ENCODE results near the gene THPO.

The THPO gene

DNA sequence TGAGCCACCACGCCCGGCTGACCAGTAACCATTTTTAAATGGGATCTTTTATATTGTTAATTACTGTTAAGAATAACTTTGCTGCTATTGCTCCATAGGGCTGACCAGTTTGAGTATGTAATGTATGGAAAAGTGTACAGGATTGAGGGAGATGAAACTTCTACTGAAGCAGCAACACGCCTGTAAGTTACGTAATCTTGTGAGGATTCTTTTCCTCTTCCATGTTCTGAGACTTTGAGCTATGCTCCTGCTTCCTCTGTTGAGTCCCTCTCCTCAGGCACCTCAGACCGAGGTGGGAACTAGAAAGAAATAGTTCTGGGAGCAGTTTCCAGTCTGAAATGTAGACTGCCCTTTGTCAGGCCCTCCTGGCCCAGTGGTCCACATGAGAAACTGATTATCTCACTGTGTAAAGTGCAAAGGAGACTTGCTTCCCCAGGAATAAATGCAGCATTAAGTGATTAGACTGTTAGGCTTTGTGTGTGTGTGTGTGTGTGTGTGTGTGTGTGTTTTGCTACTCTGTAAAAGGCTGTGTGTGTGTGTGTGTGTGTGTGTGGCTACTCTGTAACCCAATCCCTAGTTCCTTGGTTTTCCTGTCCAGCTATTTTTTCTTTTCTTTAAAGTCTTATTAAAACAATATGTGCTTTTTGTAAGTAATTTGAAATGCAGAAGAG lies 11.3 kb downstream of the THPO start:
- DNase-seq (ENCODE audit: low read depth in 1 of 2, low spot score in 1 of 2), result no peak

DNA sequence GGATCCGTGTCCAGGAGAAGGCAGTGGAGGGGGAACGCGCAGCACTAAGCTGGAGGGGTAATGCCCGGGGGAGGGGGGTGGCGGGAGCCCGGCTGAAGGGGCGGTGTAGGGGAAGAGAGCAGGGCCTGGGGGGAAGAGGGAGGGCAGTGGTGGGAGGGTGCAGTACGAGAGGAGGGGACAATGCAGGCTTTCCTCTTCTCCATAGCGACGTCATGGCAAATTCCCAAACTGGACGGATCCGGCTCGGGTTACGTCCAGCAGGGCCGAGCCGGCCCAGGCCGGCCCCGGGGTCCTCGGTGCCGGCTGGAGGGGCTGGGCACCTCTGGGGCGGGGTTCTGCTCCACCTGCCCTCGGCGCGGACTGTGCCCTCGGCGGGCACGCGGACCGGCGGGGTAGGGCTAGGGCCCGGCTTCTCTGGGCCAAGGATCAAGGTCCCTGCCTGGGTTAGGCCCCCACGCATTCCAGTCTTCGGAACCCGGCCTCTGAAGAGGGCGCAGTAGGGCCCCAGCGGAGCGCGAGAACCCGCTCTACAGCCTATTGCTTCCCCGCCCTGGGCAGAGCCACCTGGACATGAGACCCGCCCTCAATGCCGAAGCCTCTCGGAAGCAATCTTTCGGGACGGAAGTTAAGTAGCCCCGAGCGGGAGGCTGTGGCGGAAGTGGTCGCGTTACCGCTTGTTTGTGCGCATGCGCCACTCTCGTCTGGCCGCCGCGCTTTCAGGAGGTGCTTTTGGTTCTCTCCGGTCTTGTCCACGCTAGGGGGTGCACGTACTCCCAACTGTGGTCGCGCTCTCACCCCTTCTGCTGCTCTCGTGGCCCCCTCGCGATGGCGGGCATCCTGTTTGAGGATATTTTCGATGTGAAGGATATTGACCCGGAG lies 15.1 kb downstream of the THPO start:
- peak; percentile 91 to 95 for DNase-seq (ENCODE audit: low read depth in 1 of 2, low spot score in 1 of 2)

DNA sequence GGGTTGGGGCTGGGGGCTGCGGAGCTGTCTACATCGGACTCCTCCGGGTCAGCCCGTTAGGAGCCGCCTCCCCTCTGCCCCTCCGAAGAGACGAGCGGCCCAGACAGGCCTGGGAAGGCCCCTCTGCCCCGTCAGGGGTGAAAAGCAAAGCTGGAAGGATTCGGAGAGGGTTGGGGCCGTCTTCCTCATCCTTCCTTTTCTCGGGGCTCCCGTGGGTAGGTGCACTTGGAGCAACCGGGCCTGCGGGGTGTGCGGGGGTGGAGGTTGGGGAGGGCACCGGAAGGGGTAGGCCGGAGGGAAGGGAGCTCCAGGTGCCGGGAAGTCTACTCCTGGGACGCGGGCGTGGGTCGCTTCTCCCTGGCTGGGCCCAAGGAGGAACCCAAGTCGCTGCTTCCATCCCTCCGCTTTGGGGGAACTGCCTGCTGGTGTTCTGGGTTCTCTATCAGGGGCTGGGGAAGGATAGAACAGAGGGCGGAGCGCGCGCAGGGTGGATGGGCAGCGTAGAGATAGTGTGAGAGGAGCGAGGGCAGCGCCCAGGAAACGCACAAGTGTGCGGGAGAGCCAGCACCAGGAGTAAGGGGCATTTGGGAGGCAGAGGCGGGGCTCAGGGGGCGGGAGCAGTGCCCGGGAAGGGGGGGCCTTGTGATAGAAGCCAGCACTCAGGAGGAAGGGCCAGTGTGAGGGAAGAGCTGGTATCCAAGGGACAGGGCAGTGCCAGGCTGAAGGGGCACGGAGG lies 15.9 kb downstream of the THPO start:
- DNase-seq (ENCODE audit: low read depth in 1 of 2, low spot score in 1 of 2), result peak; percentile 36 to 44

DNA sequence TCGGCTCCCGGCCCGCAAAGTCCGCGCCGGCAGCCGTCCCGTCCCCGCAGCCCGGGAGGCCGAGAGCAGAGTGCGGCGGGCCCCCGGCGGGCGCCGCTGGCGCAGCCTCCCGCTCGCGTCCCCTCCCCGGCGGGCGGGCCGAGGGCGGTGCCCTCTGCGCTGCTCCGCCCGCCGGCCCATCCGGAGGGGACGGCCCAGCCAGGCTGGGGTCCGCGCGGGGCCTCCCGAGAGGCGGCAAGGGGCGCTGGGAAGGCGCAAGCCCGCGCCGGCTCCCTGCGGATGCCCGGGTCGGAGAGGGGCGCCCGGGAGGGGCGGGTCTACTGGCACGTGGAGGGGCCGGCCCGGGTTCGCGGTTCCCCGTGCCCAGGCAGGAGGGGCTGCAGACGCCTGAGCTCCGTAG lies 16.5 kb downstream of the THPO start, which contains the start of the genes CLCN2 and POLR2H:
Gene CLCN2, minus strand, starts transcription at position 74 of the 400 bp plus-strand sequence. CDS start 126 bp downstream, outside the sequence.
Gene POLR2H, plus strand, starts transcription at position 179 of the 400 bp plus-strand sequence. CDS start 1,783 bp downstream, outside the sequence.
- DNase-seq (ENCODE audit: low read depth in 1 of 2, low spot score in 1 of 2), result no peak

DNA sequence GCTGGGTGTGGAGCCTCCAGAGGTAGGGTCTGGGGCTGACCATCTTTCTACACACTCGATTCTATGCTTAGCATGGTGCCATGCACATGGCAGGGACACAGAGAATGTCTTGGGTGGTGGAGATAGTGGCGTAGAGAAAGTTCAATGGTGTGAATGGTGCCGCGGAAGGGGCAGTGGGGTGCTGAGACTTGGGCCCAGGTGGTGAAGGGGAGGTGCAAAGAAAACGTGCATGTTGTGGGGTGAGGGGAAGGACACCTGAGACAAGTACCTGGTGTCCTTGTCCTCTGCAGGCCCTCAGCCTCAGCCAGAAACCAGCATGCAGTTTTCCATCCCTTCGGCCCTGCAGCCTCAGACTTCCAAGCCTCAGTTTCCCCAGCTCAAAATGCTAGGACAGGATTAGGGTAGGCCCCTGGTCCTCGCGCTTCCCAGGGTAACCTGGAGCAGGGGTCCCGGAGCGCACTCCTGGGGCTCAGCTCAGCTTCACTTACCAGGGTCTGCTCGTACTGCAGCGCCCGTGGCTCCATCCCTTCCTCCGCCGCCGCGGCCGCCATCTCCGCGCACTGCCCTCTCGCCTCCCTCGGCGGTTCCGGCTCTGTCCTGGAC lies 17.0 kb downstream of the THPO start:
- no peak for DNase-seq (ENCODE audit: low read depth in 1 of 2, low spot score in 1 of 2)

DNA sequence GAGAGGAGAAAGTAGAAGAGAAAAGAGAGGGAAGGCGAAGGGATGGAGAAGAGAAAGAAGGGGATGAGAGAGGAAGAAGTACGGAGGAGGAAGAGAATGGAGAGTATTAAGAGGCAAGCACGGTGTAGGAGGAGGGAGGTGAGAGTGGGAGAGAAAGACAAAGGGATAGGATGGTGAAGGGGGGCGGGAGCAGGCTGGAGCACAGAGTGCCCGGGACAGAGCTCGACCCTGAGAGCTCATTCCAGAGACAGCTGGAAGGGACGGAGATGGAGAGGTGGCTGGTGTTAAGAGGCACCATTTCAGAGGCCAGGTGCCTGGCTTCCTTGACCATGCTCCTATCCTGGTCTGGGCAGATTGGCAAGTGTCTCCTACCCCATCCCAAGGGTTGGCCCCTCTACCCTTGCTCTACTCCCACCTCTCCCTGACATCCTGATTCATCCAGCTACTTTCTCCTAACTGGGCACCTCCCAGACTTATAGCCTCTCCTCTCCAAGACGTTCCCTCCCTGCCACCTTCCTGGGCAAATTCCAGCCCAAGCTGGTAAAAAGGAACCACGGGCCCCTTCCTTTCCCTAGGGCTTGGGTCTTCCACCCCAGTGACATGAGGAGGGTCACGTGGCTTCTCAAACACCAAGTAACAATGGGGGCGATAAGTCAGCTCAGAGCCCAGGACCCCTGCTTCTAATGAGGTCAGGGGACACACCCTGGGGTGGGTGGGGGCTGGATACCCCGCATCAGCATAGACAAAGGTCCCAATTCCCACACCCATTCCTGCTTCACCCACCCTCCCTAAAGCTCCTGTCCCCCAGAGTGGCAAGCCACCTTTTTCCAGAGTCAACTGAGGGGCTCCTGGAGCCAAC lies 17.7 kb downstream of the THPO start:
- no peak for DNase-seq (ENCODE audit: low read depth in 1 of 2, low spot score in 1 of 2)

DNA sequence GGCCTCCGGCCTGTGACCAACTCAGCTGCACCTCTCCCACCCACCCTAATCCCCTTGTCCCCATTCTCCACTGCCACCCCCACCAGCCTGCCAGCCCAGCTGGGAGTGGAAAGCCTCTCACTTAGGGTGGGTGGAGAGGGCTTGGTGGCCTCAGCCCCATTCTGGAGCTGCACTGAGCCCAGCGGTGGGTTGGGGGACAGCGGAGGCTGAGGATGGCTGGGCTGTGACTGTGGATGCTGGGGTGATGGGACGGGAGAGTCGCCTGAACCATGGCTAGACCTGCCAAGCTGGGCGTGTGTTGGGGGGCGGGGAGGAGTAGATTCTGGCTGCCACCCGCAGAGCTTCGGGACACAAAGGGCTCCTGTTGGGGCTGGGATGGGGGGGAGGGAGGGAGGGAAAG lies 18.4 kb downstream of the THPO start:
- no peak for DNase-seq (ENCODE audit: low read depth in 1 of 2, low spot score in 1 of 2)

DNA sequence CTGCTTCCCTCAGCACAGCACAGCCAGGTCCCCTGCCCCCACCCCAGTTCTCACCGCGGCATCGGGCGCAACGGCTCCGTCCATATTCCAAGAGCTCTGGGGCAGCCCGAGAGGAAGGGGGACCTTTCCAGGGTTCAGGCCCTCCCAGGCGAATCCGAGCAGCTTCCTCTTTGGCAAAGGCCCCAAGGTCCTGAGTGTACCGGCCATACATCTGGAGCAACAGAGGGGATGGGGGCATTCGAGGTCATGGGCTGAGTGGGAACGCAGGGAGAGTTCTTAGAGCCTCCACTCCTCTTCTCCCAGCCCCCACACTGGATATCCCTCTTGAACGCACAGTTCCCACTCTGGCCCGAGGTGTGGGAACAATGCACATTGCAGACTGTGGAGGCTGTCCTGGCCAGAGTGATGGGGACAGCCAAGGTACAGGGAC lies 19.1 kb downstream of the THPO start:
- DNase-seq (ENCODE audit: low read depth in 1 of 2, low spot score in 1 of 2), result no peak

DNA sequence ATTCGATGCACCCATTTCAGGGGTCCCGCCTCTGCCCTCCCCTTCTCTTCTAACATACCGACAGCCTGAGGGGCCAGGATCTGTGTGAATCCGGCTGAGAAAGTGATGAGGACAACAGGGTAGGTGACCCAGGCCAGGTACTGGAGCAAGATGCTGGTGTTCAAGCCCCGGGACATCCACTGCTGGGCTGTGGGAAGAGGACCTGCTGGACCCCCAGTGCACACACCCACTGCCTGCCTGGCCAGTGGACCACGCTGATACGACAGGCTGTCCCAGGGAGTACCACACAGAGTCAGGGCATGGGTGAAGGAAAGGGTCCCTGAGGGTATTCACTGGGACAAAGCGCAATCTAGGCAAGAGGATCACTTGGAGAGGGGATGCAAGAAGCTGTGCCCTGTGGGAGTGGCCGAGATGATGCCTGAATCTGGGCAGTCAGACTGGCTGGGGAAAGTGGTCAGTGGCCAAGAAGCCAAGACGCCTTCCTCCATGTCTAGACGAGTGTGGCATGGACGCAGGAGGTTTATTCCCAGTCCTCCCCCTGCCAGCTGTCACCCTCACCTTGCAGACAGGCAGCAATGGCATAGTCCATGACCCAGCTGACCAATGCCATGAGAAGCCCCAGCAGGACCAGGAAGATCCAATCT lies 19.8 kb downstream of the THPO start:
- no peak for DNase-seq (ENCODE audit: low read depth in 1 of 2, low spot score in 1 of 2)

DNA sequence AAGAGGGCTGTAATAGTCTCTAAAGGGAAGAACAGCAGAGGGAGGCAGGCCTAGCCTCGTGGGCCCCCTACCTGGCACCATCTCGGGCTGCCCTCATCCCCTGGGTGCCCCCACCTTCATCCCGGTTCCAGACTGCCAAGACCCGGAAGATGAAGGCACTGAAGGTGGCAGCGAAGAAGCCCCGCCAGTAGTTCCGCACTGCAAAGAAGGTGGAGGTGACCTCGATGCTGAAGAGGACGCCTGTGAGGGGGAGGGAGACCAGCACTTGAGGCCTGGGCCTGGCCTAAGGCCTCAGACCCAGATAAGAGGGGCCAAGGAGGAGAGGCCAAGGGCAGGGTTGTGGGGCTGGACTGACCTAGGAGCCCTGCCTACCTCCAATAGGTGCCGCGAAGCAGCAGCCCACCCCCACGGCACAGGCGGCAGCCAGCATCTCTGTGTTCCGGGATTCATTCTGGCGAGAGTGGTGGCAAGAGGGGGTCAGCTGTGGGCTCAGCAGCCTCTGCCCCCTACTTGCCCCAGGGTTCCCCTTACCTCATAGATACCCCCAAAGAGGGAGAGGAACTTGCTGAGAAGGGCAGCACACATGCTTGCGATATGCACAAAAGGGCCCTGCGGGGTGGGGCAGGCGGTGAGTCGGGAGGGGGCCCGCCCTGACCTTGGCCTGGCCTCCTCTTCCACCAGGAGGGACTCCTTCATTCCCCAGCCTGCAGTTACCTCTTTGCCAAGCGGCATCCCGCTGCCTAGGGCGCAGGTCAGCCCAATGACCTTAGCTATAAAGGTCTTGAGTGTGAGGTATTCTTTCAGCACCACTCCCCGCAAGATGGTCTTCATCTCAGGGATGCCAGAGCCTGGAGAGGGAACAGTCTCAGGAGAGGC lies 20.5 kb downstream of the THPO start:
- DNase-seq (ENCODE audit: low read depth in 1 of 2, low spot score in 1 of 2), result no peak

DNA sequence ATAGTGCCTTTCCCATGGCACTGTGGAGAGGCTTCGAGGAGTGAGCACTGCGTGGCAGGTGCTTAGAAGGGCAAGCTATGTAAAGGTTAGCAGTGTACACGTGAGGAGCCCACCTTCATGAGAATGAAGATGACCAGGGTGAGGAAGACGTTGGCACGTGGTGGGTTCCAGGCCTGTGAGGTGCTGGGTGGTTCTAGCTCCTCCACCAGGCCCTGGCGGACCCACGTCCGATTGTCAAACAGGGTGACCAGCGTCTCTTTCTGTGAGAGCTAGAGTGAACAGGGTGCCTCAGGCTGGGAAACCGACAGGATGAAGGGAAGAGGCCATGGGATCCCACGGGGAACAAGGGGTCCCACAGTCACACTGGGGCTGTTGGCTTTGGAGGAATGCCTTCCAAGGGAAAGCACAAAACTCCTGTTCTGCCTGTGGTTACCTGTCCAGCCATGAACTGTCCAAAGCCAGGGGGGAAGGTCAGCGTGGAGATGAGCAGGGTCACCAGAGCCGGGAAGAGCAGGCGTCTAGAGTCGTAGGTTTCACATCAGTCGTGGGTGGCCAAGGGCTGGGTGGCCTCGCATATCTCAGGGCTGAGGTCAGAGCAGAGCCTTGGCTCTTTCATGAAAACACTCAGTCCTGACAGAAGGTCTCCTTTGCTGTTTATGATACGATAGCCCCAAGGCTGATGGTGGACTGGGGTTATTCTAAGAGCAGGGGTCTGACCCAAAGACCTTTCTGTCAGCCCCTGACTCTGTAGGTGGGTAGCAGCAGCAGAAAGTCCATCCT lies 22.6 kb downstream of the THPO start:
- no peak for DNase-seq (ENCODE audit: low read depth in 1 of 2, low spot score in 1 of 2)

DNA sequence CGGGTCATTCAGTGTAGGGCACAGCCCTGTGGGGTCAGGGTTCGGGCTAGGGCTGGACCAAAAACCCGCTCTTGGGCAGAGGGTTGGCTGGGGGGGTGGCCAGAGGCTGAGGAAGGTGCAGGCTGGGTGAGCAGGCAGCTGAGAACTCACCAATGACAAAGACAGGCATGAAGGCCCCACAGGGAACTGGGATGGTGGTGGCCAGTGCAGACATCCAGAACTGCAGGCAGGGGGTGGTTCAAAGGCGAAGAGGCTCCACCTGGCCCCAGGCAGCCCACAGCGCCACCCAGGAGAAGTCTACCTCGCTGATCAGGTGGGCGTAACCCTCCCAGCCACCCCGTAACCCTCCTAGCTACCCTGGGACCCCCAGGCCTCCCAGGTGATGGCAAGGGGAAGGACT lies 23.3 kb downstream of the THPO start:
- DNase-seq (ENCODE audit: low read depth in 1 of 2, low spot score in 1 of 2), result no peak

DNA sequence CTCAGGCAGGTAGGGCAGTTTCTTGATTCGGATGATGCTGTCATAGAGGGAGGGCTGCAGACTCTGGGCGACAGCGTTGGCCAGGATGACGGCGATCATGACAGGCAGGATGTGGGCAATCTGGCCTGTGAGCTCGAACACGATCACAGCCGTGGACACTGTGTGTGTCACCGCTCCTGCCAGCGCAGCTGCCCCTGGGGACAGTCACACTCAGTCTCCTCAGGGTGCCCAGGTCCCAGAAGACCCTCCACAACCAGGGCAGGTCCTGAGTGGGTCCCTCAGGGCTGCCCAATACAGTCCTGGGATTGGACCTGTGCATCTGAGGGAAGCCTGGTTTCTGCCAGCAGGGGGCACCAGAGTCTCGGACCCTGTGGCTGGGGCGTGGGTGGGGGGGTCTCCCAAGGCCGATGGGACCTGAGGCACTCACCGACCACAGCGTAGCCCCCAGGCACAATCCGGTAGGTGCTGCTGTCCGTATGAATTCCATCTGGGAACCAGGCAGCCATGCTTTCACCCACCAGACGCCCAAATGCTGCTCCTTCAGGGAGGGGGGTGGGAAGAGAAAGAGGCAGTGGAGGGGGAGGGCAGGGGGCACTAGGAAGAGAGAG lies 23.8 kb downstream of the THPO start:
- peak in 1 of 2 donors; percentile 40 for DNase-seq (ENCODE audit: low read depth in 1 of 2, low spot score in 1 of 2)

DNA sequence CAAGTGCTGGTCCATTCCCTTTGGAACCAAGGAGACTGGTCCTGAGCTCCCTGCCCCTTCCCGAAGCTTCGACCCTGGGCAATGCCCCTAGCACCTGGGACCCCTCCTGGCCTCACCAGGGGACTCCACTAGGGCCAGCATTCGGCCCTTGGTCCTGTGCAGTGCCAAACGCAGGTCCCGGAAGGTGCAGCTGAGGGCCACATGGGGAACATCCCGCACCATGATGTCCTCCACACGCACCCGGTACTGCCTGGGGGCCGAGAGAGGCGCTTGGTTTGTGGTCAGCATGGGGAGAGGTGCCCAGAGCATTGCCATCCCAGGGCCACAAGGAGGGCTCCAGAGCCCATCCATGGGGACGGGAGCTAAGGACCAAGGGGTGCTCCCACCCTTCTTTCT lies 24.5 kb downstream of the THPO start:
- DNase-seq (ENCODE audit: low read depth in 1 of 2, low spot score in 1 of 2), result no peak

DNA sequence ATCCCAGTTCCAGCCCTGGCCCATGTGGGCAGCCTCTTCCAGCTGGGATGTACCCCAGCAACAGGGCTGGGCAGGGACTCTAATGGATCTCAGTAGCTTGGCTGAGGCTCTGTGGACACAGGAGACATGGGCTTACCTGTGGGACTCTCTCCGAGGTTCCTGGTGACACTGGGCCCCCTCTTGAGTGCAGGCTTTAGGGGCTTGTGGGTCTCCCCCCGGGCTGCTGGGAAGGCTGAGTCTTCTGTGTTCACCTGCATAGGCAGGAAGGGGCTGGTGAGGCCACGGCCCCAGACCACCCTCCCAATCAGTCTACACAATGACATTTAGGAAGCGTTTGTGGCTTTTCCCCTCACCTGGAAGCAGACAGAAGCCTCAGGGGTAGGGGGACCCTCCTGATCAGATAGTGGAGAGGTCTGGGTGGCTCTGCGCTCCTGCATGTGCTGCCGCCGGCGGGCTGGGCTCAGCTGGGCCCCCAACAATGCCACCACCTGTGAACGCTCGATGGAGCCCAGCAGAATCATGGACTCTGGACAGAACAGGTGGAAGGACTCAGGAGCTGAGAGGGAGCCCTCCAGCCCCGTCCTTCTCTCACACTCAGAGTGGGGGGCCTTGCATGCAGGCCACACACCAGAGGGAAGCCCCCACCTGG lies 25.0 kb downstream of the THPO start:
- DNase-seq (ENCODE audit: low read depth in 1 of 2, low spot score in 1 of 2), result no peak

DNA sequence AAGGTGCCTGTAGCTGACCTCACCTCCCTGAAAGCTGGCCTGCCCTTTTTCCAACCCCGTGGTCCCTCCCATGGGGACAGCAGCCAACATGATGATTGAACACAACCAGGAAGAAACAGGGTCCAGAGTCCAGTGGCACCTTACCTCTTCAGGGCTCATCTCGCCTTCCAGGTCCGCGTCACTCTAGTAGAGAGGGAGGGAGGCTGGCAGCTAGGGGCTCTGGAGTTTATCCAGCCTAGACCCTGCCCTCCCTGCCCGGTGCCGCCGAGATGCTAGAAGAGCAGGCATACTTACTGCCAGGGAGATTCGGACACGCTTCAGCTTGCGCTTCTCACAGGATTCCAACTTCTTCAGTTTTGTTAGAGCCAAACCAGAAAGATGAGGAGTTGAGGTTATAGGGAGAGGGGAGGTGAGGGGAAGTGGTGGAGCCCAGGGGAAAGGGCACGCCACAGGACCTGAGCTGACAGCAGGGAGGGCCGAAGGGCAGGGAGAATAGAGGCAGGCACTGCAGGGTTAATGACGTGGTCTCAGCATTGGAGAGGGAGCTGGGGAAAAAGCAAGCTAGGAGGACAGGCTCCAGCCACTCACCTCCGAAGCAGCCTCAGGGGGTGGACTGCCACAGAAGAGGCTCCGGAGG lies 25.7 kb downstream of the THPO start:
- DNase-seq (ENCODE audit: low read depth in 1 of 2, low spot score in 1 of 2), result no peak

All from activated CD4-positive, alpha-beta T cell treated with anti-CD3 and anti-CD28 coated beads, Interleukin-2, amount 50 U/mL, for 24 hours (primary cell).